ENCODE measurements around the gene NAA38. TPM values are rescaled to one million over a fixed set of nuclear protein-coding genes. Genes with fewer than 3 reads are reported as not detected.

NAA38 gene
- total RNA-seq, 2 experiments from 2014 or later: 15.4 to 16.3 TPM

- POLR2A ChIA-PET: interaction anchor here (0.5 to 4.8 kb wide), 22 partner anchors 9 to 497 kb away, joined by 3 to 83 read pairs (median 6); partner anchors contain the start of genes CNTROB, CYB5D1, MPDU1 and NAA38
- intact Hi-C loops (cut with DNase I, micrococcal nuclease): loop anchor here (1.0 to 10.0 kb wide), 5 partner anchors 8 to 320 kb away; partner anchors contain the start of gene PER1 (in 1 of the 2)
Measured at GRCh38 chr17:7834542-7834956, 22.8 kb downstream of the NAA38 start.

GRCh38 chr17:7833795-7834541, 23.4 kb downstream of the NAA38 start, which contains the start of gene KDM6B:
KDM6B (plus strand) TSS chr17:7834217; CDS start chr17:7845555, 11,338 bp downstream.
- Mint-ChIP-seq H3K9me3 (no peaks in the 10 kb centered on the region), H3K4me3 (peak within 1 kb of the TSS; percentile 91), H3K36me3 (ENCODE audit: low read depth) (peaks cover 20% of the 10 kb centered on the region), H3K27me3 (peaks cover 4% of the 10 kb centered on the region), H3K4me1 (ENCODE audit: low read depth) (peaks cover 30% of the 10 kb centered on the region), H3K27ac (peak within 1 kb of the TSS; percentile 98)
- ATAC-seq (ENCODE audit: poor library complexity) (peak; percentile 43), DNase-seq (peak; percentile 70 to 95 (median 83))
- no peaks in the 10 kb centered on the region for H3K36me3 ChIP-seq (ENCODE audit: insufficient read depth, low read length)
- ChIA-PET POLR2A (interaction anchor here (0.9 to 4.8 kb wide), 15 partner anchors 9 to 389 kb away, joined by 3 to 83 read pairs (median 8); partner anchors contain the start of genes CNTROB, CYB5D1, NAA38 and RNF227), CTCF (interaction anchor here (0.7 to 2.9 kb wide), 11 partner anchors 9 to 90 kb away, joined by 3 to 28 read pairs (median 5); partner anchors contain the start of genes CYB5D1 and NAA38)
- H3K27me3 ChIP-seq (ENCODE audit: control insufficient read depth in 1 of 2, insufficient read depth in 2 of 2, low read length in 2 of 2): no peaks in the 10 kb centered on the region
- no peaks in the 10 kb centered on the region for H3K9me3 ChIP-seq (ENCODE audit: control insufficient read depth in 1 of 2, insufficient read depth in 1 of 2, low read length in 2 of 2)
- no peak for TF ChIP-seq CTCF (IDR thresholded peaks at IDR 0.05)
- intact Hi-C loops (cut with DNase I, micrococcal nuclease): loop anchor here (1.0 to 10.0 kb wide), 5 partner anchors 8 to 321 kb away; partner anchors contain the start of gene PER1 (in 1 of the 2)
- H3K4me1 ChIP-seq (ENCODE audit: insufficient read depth, low read length): peaks cover 50% of the 10 kb centered on the region
- H3K27ac ChIP-seq (ENCODE audit: low read depth in 1 of 2, low read length in 2 of 2): peak within 1 kb of the TSS; percentile 98 to 100
- H3K4me3 ChIP-seq (ENCODE audit: low read length): peak within 1 kb of the TSS; percentile 82

More at GRCh38 chr17:7834542-7834956, 22.8 kb downstream of the NAA38 start:
- Histone ChIP-seq H3K4me3 (ENCODE audit: low read length) (peak overlapping the region; percentile 82), H3K4me1 (ENCODE audit: insufficient read depth, low read length) (peaks cover 56% of the 10 kb centered on the region), H3K27me3 (ENCODE audit: control insufficient read depth in 1 of 2, insufficient read depth in 2 of 2, low read length in 2 of 2) (no peaks in the 10 kb centered on the region), H3K27ac (ENCODE audit: low read depth in 1 of 2, low read length in 2 of 2) (peak overlapping the region; percentile 98 to 100), H3K9me3 (ENCODE audit: control insufficient read depth in 1 of 2, insufficient read depth in 1 of 2, low read length in 2 of 2) (no peaks in the 10 kb centered on the region), H3K36me3 (ENCODE audit: insufficient read depth, low read length) (no peaks in the 10 kb centered on the region)
- TF ChIP-seq CTCF (IDR thresholded peaks at IDR 0.05): no peak
- Mint-ChIP-seq H3K9me3 (no peaks in the 10 kb centered on the region), H3K27ac (peak overlapping the region; percentile 98), H3K4me1 (ENCODE audit: low read depth) (peaks cover 36% of the 10 kb centered on the region), H3K36me3 (ENCODE audit: low read depth) (peaks cover 26% of the 10 kb centered on the region), H3K4me3 (peak overlapping the region; percentile 91), H3K27me3 (peaks cover 4% of the 10 kb centered on the region)
- DNase-seq (peak in 11 of 14 experiments; percentile 45 to 85 (median 57)), ATAC-seq (ENCODE audit: poor library complexity) (peak; percentile 0)
- CTCF ChIA-PET: interaction anchor here (0.7 to 2.9 kb wide), 14 partner anchors 9 to 156 kb away, joined by 3 to 28 read pairs (median 4); partner anchors contain the start of genes CYB5D1 and NAA38

- ATAC-seq (ENCODE audit: poor library complexity): no peak
- no peaks in the 10 kb centered on the region for H3K36me3 ChIP-seq (ENCODE audit: insufficient read depth, low read length)
- H3K4me1 ChIP-seq (ENCODE audit: insufficient read depth, low read length): peaks cover 43% of the 10 kb centered on the region
- H3K9me3 Mint-ChIP-seq: no peaks in the 10 kb centered on the region
- H3K27me3 ChIP-seq (ENCODE audit: control insufficient read depth in 1 of 2, insufficient read depth in 2 of 2, low read length in 2 of 2): no peaks in the 10 kb centered on the region
- ChIA-PET CTCF (interaction anchor here (0.6 to 2.9 kb wide), 7 partner anchors 10 to 90 kb away, joined by 3 to 20 read pairs (median 5); partner anchors contain the start of genes CYB5D1 and NAA38), POLR2A (interaction anchor here (0.6 to 4.8 kb wide), 7 partner anchors 8 to 455 kb away, joined by 3 to 83 read pairs (median 8); partner anchors contain the start of genes CYB5D1, NAA38 and RANGRF)
- peaks cover 23% of the 10 kb centered on the region for H3K4me1 Mint-ChIP-seq (ENCODE audit: low read depth)
- peak overlapping the region; percentile 98 to 100 for H3K27ac ChIP-seq (ENCODE audit: low read depth in 1 of 2, low read length in 2 of 2)
- H3K27ac Mint-ChIP-seq: peak overlapping the region; percentile 98
- intact Hi-C loops (cut with DNase I, micrococcal nuclease): loop anchor here in 1 of 2 experiments (10.0 kb wide), 1 partner anchor 322 kb away; the partner anchor contains the start of gene PER1
- H3K36me3 Mint-ChIP-seq (ENCODE audit: low read depth): peaks cover 19% of the 10 kb centered on the region
- no peaks in the 10 kb centered on the region for H3K9me3 ChIP-seq (ENCODE audit: control insufficient read depth in 1 of 2, insufficient read depth in 1 of 2, low read length in 2 of 2)
- H3K27me3 Mint-ChIP-seq: peaks cover 4% of the 10 kb centered on the region
- peak overlapping the region; percentile 82 for H3K4me3 ChIP-seq (ENCODE audit: low read length)
- DNase-seq: peak in 2 of 14 experiments; percentile 13 to 45
- H3K4me3 Mint-ChIP-seq: peak overlapping the region; percentile 91
- no peak for TF ChIP-seq CTCF (IDR thresholded peaks at IDR 0.05)
Measured at GRCh38 chr17:7833011-7833794, 24.2 kb downstream of the NAA38 start.

Data from CD4-positive, alpha-beta T cell (primary cell).